ENCODE data around the gene LRRC66. TPM values are rescaled to one million over a fixed set of nuclear protein-coding genes. Genes with fewer than 3 reads are reported as not detected.
A peak's percentile ranks its signal among the peaks of the same experiment; 100 is the strongest.

The LRRC66 gene
- total RNA-seq, 1 donor from 2014 or later: not detected

GRCh38 chr4:51963841-51964517 lies 56.2 kb downstream of the LRRC66 start:
- no peak for TF ChIP-seq CTCF (conservative IDR thresholded peaks at IDR 0.05; ENCODE audit: low read depth, low read length)
- peak; percentile 70 for DNase-seq (ENCODE audit: low read depth)
- H3K4me3 ChIP-seq (ENCODE audit: low read depth, low read length): no peak overlapping the region

GRCh38 chr4:51960486-51960885 lies 59.7 kb downstream of the LRRC66 start:
- no peak for TF ChIP-seq CTCF (conservative IDR thresholded peaks at IDR 0.05; ENCODE audit: low read depth, low read length)
- no peak for DNase-seq (ENCODE audit: low read depth)
- H3K4me3 ChIP-seq (ENCODE audit: low read depth, low read length): no peak overlapping the region

- no peak overlapping the region for H3K4me3 ChIP-seq (ENCODE audit: low read depth, low read length)
- TF ChIP-seq CTCF (conservative IDR thresholded peaks at IDR 0.05; ENCODE audit: low read depth, low read length): no peak
- no peak for DNase-seq (ENCODE audit: low read depth)
These were observed 61.8 kb downstream of the LRRC66 start for GRCh38 chr4:51958199-51958968.

Other genes with a start within 250 kb of the LRRC66 start
- 18.1 and 25.2 TPM in 2 replicates for gene DCUN1D4, start 177.2 kb downstream of the LRRC66 start, total RNA-seq
- gene SGCB, start 17.9 kb upstream of the LRRC66 start, total RNA-seq: 8.0 and 12.7 TPM in 2 replicates
- 4.1 and 8.5 TPM in 2 replicates for gene SPATA18, start 30.9 kb upstream of the LRRC66 start, total RNA-seq